GM18517 (cell line): ENCODE measurements around the gene CDKN2D.
A peak's percentile ranks its signal among the peaks of the same experiment; 100 is the strongest.
"Not testable (repeated sequence)": the region's sequence is repeated elsewhere in the genome, so short reads cannot be mapped to it uniquely, and the experiment has no call there.

Experiments used
- ATAC-seq: cut with Tn5 transposase; IDR thresholded peaks from one replicate; pipeline ENCODE4 v1.9.1; 2021; ENCODE audit warnings: mild to moderate bottlenecking, moderate library complexity; ENCODE audit not compliant: unreplicated experiment

The CDKN2D gene

DNA sequence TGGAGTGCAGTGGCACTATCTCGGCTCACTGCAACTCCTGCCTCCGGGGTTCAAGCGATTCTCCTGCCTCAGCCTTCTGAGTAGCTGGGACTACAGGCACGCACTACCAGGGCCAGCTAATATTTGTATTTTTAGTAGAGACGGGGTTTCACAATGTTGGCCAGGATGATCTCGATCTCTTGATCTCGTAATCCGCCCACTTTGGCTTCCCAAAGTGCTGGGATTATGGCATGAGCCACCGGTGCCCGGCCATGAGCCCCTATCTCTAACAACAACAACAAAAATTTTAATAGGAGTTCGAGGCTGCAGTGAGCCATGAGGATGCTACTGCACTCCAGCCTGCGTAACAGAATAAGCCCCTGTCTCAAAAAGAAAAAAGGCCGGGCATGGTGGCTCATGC, 13.3 kb upstream of the CDKN2D start:
- ATAC-seq, result no peak

GRCh38 chr19:10580979-10581631, 12.3 kb upstream of the CDKN2D start:
- ATAC-seq, result no peak

DNA sequence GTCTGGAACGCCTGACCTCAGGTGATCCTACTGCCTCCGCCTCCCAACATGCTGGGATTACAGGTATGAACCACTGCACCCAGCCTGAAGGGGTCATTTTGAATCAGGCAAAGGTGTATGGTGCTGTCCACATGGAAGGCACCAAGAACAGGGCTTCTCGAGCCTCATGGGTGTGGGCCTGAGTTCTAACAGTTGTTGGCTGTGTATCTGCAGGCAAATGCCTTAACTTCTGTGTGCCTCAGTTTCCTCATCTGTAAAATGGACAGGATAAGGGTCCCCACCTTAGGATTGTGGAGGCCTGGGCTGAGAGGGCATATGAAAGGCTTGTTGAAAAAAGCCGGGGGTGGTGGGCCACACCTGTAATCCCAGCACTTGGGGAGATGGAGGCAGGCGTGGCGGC, 9.2 kb upstream of the CDKN2D start:
- no peak for ATAC-seq

DNA sequence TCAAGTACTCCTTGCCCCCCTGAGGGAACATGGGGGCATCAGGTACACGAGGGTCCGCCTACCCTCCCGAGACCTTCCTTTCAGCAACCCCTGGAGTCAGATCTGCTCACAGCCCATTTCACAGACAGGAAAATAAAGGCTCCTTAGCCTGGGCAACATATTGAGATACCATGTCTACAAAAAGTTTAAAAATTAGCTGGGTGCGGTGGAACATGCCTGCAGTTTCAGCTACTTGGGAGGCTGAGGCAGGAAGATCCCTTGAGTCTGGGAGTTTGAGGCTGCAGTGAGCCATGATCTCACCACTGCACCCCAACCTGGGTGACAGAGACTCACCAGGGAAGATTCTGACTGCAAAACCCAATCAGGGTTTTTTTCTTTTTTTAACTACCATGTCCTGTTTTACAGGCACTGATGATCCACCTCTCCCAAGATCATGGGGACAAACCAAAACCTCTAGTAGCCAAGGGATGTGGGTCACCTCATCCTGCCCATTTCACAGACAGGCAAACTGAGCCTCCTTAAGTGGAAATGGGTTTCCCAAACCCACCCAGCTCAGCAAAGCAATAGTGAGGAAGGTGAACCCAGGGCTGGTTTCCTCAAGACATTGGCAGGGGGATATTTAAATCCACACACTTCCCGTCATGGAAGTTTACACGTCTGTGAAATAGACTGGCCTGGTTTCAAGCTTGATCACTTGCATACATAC, 6.4 kb upstream of the CDKN2D start:
- ATAC-seq, result no peak

GRCh38 chr19:10574462-10574861, 5.7 kb upstream of the CDKN2D start:
- no peak for ATAC-seq

- ATAC-seq, result not testable (repeated sequence)
Measured at GRCh38 chr19:10573793-10574192, 5.0 kb upstream of the CDKN2D start.

DNA sequence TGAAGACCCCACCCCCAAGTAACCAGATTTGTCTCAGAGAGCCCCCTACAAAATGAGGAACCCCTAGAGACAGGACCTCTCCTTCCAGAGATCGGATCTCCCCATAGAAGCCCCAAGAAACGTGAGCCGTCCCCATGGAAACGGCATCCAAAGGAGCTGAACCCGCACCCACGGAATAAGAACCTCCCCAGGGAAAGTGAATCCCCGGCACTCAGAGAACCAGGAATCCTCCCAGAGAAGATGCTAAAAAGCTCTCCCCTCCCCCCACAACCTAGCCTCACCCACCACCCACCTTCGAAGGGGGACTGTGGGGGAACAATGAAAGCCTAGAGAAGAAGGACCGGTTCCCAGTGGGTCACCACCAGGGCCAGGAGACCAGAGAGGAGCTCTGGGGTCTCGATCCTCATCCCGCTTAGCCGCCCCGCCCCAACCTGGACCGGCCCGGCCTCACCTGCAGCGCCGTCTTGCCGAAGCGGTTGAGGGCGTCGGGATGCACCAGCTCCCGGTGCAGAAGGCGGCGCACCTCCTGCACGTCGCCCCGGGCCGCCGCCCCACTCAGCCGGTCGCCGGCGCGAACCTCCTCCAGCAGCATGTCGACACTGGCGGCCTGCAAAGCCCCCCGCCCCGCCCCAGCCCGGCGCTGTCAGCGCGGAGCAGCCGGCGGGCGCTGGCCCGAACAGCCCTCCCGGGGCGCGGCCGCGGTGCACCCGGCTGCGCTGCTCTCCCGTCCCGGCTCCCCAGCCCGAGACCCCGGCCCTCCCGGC, 535 bp downstream of the CDKN2D start:
- ATAC-seq, result no peak

DNA sequence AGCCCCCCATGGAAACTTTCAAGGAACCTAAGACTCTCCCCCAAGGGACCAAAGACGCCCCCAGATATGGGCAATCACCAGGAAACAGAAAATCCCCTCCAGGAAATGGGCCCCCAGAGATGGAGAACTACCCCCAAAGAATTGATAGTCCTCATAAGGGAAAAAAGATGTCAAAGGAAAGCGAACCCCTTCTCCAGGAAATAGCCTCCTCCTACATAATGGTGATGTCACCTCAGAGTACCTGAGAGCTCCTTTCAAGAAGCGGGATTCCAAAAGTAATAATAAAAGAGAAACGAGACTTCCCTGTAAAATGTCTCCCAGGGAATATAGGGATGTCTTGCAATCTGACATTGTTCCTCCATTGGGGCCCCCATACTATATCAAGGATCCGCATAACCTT, 1.1 kb downstream of the CDKN2D start:
- ATAC-seq, result no peak

- peak; percentile 24 for ATAC-seq
Measured at GRCh38 chr19:10566658-10567410, 1.9 kb downstream of the CDKN2D start.

- no peak for ATAC-seq
Measured at GRCh38 chr19:10566408-10566657, 2.4 kb downstream of the CDKN2D start.

GRCh38 chr19:10565567-10566407, 3.0 kb downstream of the CDKN2D start, which contains the start of gene KRI1:
KRI1 (minus strand) TSS chr19:10566010; CDS start chr19:10565999, 11 bp downstream.
- peak; percentile 47 for ATAC-seq

DNA sequence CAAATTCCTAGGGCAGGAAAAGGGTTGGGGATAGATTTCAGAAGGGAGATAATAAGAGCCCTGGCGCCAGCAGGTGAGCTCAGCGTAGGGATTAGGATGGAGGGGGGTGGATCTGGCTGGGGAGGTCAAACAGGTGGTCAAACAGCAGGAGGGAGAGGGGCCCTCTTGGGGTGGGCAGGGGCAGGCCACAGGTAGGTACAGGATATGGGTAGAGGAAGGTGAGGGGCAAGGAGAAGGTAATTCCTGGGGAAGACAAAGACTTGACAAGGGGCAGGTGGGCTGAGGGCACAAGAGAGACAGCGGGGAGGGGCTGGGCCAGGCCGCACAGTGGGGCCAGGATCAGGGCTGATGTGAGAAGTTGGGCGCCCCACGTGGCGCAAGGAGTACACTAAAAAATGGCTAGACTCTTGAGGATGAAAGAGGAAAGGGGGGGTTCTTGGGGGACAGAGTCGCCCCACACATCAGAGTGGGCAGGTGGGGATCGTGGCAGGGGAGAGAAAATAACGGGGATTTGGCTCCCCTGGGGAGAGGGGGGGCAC, 3.7 kb downstream of the CDKN2D start:
- no peak for ATAC-seq

DNA sequence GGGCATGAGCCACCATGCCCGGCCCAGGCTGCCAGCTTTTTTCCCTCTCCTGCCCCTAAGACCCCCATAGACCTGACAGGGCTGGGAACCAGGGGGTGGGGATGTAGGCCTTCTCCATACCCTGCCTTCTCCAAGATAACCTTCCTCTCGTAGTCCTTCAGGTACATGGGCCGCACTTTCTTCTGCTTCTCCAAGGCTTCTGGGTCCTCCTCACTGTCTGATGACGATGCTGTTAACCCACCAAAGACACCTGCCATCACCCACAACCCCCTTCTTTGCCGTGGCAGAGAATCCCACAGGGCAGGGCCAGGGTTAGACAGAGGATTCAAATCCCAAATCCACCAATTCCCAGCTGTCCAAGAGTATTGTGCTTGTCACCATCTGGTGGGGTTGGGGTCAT, 6.2 kb downstream of the CDKN2D start:
- ATAC-seq, result no peak

DNA sequence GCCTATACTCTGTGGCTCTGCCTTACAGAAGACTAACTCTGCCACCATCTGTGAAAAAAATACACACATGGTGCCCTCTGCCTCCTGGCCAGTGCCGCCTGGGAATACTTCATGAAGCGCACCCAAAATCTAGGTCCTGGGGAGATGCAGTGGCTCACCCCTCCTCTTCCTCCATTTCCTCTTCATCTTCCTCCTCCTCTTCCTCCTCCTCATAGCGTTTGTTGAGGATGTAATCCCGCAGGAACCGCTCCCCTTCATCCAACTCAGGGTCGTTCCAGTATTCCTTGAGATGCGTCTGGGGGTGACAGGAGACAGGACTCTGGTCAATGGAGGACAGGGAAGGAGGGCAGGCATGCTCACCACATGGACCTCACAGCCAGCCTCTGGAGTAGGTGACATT, 8.6 kb downstream of the CDKN2D start:
- no peak for ATAC-seq

- ATAC-seq, result no peak
Measured at GRCh38 chr19:10557603-10558197, 11.1 kb downstream of the CDKN2D start.

DNA sequence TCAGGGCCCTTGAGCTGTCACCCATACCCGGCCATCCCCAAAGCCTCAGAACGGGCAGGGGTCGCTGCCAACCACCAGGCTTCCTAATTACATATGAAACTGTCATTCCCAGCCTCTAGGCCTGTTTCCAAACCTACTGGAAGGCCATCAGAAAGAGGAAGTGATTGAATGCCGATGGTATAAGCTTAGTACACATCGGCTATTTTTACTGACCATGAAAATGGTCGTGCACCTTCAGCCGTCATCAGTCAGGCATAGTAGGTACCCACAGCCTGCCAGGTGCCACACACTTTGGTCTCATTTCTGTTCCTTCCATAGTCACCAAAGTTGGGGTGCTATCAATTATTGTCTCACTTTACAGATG, 13.2 kb downstream of the CDKN2D start:
- ATAC-seq, result no peak

GRCh38 chr19:10554760-10555609, 13.8 kb downstream of the CDKN2D start:
- no peak for ATAC-seq

DNA sequence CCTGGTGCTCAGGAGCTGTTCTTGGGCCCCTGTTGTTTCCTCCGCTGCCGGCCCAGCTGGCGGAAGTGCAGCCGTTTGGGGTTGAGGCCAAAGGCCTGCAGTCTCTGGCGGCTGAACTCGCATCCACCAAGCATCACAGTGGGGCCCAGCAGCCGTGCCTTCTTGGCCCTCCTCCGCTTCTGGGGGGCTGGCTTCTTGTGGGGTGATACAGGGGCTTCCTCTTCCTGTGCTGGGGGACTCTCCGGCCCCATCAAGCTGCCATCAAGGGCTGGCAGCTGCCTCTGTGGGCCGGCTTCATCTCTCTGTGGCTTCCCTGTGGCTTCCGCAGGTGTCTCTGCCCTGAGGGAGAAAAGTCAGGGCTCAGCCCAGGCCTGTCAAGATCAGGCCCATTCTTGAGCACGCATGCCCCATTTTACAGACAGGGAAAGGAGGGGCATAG, 14.8 kb downstream of the CDKN2D start:
- ATAC-seq, result no peak

GRCh38 chr19:10553087-10553667, 15.6 kb downstream of the CDKN2D start:
- no peak for ATAC-seq
